HFFc6 (cell line): ENCODE data around the gene TNNT2. TPM values are rescaled to one million over a fixed set of nuclear protein-coding genes. Genes with fewer than 3 reads are reported as not detected.

ENCODE experiments used
- DNase-seq: peaks from one replicate; pipeline ENCODE4 v3.0.0-alpha.2; 2018
- H3K27ac Mint-ChIP-seq: 2 replicates; pipeline ENCODE4 v1.8.0; 2020; ENCODE audit warnings: mild to moderate bottlenecking, mixed read lengths
- H3K27me3 Mint-ChIP-seq: 2 replicates; pipeline ENCODE4 v1.8.0; 2021; ENCODE audit warnings: mild to moderate bottlenecking, moderate library complexity, mixed read lengths; ENCODE audit not compliant: insufficient read depth
- H3K36me3 Mint-ChIP-seq: 2 replicates; pipeline ENCODE4 v1.8.0; 2021; ENCODE audit warnings: low read depth, mixed read lengths
- H3K4me1 Mint-ChIP-seq: 2 replicates; pipeline ENCODE4 v1.8.0; 2020; ENCODE audit warnings: low read depth, mixed read lengths
- H3K4me3 Mint-ChIP-seq: 2 replicates; pipeline ENCODE4 v1.8.0; 2020; ENCODE audit warnings: mild to moderate bottlenecking, moderate library complexity, mixed read lengths
- H3K9me3 Mint-ChIP-seq: 2 replicates; pipeline ENCODE4 v1.8.0; 2020; ENCODE audit warnings: mild to moderate bottlenecking, mixed read lengths
- total RNA-seq, 6 experiments: library from RNA; stranded (reverse); fragmentation: NEBNext Ultra II Directional; extraction: Animal tissue kit (Norgen Biotek cat#: 25700); gene quantifications; 2 replicates in 1 of 6; 3 replicates in 5 of 6; pipeline ENCODE4 v1.2.3, GENCODE V29; 2021
- TF ChIP-seq, protein P1 (sequence below): fragments of 200-600 bp; sonication (generic); IDR thresholded peaks from 2 replicates; pipeline ENCODE4 v1.5.0; 2021; ENCODE audit warnings: antibody characterized with exemption, mild to moderate bottlenecking

TNNT2 gene
- total RNA-seq, 6 experiments from 2014 or later, result not detected

DNA sequence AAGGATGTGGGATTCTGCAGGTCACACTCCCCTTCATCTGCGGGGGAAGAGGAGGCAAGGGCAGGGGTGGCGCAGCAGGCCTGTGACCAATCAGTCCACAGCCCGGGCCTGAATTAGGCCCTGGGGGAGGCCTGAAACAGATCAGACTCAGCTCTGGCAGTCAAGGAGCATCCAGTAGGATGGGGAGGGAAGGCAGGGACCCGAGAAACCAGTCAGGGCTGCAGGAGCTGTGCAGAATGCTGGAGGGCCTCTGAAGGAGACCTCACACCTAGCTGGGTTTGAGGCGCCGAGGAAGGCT is 12.7 kb downstream of the TNNT2 start:
- Mint-ChIP-seq H3K4me3 (no peak overlapping the region), H3K27ac (no peak overlapping the region), H3K4me1 (no peaks in the 10 kb centered on the region), H3K27me3 (peaks cover 55% of the 10 kb centered on the region), H3K36me3 (no peaks in the 10 kb centered on the region), H3K9me3 (no peaks in the 10 kb centered on the region)
- TF ChIP-seq, protein P1, sequence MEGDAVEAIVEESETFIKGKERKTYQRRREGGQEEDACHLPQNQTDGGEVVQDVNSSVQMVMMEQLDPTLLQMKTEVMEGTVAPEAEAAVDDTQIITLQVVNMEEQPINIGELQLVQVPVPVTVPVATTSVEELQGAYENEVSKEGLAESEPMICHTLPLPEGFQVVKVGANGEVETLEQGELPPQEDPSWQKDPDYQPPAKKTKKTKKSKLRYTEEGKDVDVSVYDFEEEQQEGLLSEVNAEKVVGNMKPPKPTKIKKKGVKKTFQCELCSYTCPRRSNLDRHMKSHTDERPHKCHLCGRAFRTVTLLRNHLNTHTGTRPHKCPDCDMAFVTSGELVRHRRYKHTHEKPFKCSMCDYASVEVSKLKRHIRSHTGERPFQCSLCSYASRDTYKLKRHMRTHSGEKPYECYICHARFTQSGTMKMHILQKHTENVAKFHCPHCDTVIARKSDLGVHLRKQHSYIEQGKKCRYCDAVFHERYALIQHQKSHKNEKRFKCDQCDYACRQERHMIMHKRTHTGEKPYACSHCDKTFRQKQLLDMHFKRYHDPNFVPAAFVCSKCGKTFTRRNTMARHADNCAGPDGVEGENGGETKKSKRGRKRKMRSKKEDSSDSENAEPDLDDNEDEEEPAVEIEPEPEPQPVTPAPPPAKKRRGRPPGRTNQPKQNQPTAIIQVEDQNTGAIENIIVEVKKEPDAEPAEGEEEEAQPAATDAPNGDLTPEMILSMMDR, result no peak
- no peak for DNase-seq

DNA sequence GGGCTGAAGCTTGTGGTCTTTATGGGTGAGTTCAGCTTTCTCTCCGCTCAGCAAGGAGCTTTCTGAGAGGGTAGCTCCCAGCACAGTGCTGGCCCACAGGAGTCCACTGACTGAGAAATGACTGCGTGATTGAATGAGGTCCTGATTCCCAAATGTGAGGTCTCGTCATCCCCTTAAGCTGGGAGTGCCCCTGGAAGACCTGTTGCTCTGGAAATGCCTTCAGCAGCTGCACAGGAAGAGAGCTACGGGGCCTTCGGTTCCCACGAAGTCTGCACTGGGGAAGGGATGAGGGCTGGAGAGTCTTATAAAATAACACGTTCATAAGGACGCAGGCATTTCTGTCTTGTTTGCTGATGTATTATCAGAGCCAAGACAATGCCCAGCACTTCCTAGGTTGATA is 14.0 kb downstream of the TNNT2 start:
- DNase-seq, result no peak
- no peaks in the 10 kb centered on the region for H3K36me3 Mint-ChIP-seq
- no peak overlapping the region for H3K4me3 Mint-ChIP-seq
- no peaks in the 10 kb centered on the region for H3K4me1 Mint-ChIP-seq
- H3K9me3 Mint-ChIP-seq, result no peaks in the 10 kb centered on the region
- H3K27me3 Mint-ChIP-seq, result peaks cover 53% of the 10 kb centered on the region
- no peak overlapping the region for H3K27ac Mint-ChIP-seq
- TF ChIP-seq, protein P1, result no peak

DNA sequence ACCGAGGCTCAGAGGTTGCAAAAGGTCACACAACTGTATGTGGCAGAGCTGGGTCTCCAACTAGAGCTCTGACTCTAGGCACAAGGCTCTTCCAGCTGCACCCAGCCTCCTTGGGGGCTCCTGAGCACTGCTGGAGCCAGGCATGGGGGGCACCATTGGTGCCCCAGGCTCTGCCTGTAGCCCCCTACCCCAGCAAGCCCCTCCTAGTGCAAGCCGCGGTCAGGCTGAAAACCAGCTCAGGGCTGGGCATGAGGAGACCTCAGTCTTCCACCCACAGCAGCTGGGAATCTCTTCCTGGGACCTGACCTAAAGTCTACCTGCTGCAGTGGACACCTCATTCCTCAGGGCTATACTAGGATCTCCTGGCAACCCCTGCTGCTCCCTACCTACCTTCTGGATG is 14.6 kb downstream of the TNNT2 start:
- Mint-ChIP-seq H3K27me3 (peaks cover 53% of the 10 kb centered on the region), H3K27ac (no peak overlapping the region), H3K4me3 (no peak overlapping the region), H3K36me3 (no peaks in the 10 kb centered on the region), H3K9me3 (no peaks in the 10 kb centered on the region), H3K4me1 (no peaks in the 10 kb centered on the region)
- TF ChIP-seq, protein P1, result no peak
- no peak for DNase-seq

- no peaks in the 10 kb centered on the region for H3K9me3 Mint-ChIP-seq
- H3K36me3 Mint-ChIP-seq, result no peaks in the 10 kb centered on the region
- TF ChIP-seq, protein P1, result peak; percentile 93
- no peak overlapping the region for H3K4me3 Mint-ChIP-seq
- H3K4me1 Mint-ChIP-seq, result no peaks in the 10 kb centered on the region
- no peak overlapping the region for H3K27ac Mint-ChIP-seq
- H3K27me3 Mint-ChIP-seq, result peaks cover 43% of the 10 kb centered on the region
- peak; percentile 27 for DNase-seq
Observed at GRCh38 chr1:201361652-201362504, 15.6 kb downstream of the TNNT2 start.

GRCh38 chr1:201360901-201361651 is 16.4 kb downstream of the TNNT2 start:
- Mint-ChIP-seq H3K4me3 (no peak overlapping the region), H3K27ac (no peak overlapping the region), H3K36me3 (no peaks in the 10 kb centered on the region), H3K27me3 (peaks cover 39% of the 10 kb centered on the region), H3K4me1 (no peaks in the 10 kb centered on the region), H3K9me3 (no peaks in the 10 kb centered on the region)
- no peak for DNase-seq
- TF ChIP-seq, protein P1, result no peak
